Endodermal cell (in vitro differentiated cells): ENCODE measurements around the gene HLCS. TPM values are rescaled to one million over a fixed set of nuclear protein-coding genes. Genes with fewer than 3 reads are reported as not detected.
"Not testable (repeated sequence)": the region's sequence is repeated elsewhere in the genome, so short reads cannot be mapped to it uniquely, and the experiment has no call there.

Source experiments
- DNase-seq: peaks from one replicate; pipeline ENCODE4 v3.0.0-alpha.2; 2017
- H3K27ac ChIP-seq: 2 replicates; pipeline ENCODE4 v1.5.1; 2013; ENCODE audit warnings: mild to moderate bottlenecking, low read depth, low read length, moderate library complexity
- H3K27me3 ChIP-seq: 2 replicates; pipeline ENCODE4 v1.6.1; 2013; ENCODE audit warnings: mild to moderate bottlenecking, low read length, moderate library complexity; ENCODE audit not compliant: insufficient read depth, control insufficient read depth, poor library complexity, severe bottlenecking
- H3K36me3 ChIP-seq: 2 replicates; pipeline ENCODE4 v1.7.0; 2013; ENCODE audit warnings: mild to moderate bottlenecking, low read length, moderate library complexity; ENCODE audit not compliant: control insufficient read depth, insufficient read depth
- H3K4me1 ChIP-seq: one replicate; pipeline ENCODE4 v1.7.0; 2013; ENCODE audit warnings: low read length; ENCODE audit not compliant: control insufficient read depth, insufficient read depth
- H3K4me3 ChIP-seq: 2 replicates; pipeline ENCODE4 v1.5.1; 2013; ENCODE audit warnings: mild to moderate bottlenecking, low read length, moderate library complexity
- H3K9ac ChIP-seq: 2 replicates; pipeline ENCODE4 v1.6.1; 2013; ENCODE audit warnings: mild to moderate bottlenecking, low read length, moderate library complexity; ENCODE audit not compliant: poor library complexity, severe bottlenecking; ENCODE audit errors: extremely low read depth
- H3K9me3 ChIP-seq: 2 replicates; pipeline ENCODE4 v1.6.1; 2013; ENCODE audit warnings: mild to moderate bottlenecking, low read length, moderate library complexity; ENCODE audit not compliant: control insufficient read depth
- H3K27ac Mint-ChIP-seq: 2 replicates; pipeline ENCODE4 v1.8.0; 2020; ENCODE audit warnings: mixed read lengths
- H3K27me3 Mint-ChIP-seq: 2 replicates; pipeline ENCODE4 v1.8.0; 2021; ENCODE audit warnings: mild to moderate bottlenecking, mixed read lengths; ENCODE audit not compliant: insufficient read depth
- H3K36me3 Mint-ChIP-seq: 2 replicates; pipeline ENCODE4 v1.8.0; 2020; ENCODE audit warnings: low read depth, mixed read lengths
- H3K4me1 Mint-ChIP-seq: 2 replicates; pipeline ENCODE4 v1.8.0; 2020; ENCODE audit warnings: mixed read lengths
- H3K4me3 Mint-ChIP-seq: 2 replicates; pipeline ENCODE4 v1.8.0; 2020; ENCODE audit warnings: mild to moderate bottlenecking, moderate library complexity, mixed read lengths
- H3K9me3 Mint-ChIP-seq: 2 replicates; pipeline ENCODE4 v1.8.0; 2020; ENCODE audit warnings: mild to moderate bottlenecking, mixed read lengths
- WGBS, 2 experiments: methylation state at CpG; one replicate each; pipeline versions ENCODE4 v1.1.5 to v1.1.7; 2013; ENCODE audit warnings: missing lambda C conversion rate in 2 of 2, mixed read lengths in 1 of 2; ENCODE audit not compliant: insufficient coverage in 1 of 2, insufficient read length in 1 of 2; 5-methylcytosine and 5-hydroxymethylcytosine counted together
- total RNA-seq, 2 donors: library from RNA; stranded (reverse); fragmentation: NEBNext Ultra II Directional in 1 of 2; extraction: Animal tissue kit (Norgen Biotek cat#: 25700) in 1 of 2; gene quantifications; 2 replicates in 1 of 2; 3 replicates in 1 of 2; pipeline ENCODE4 v1.2.1, GENCODE V29; 2021
- TF ChIP-seq, protein P1 (sequence below): fragments of 200-600 bp; sonication (generic); conservative IDR thresholded peaks from 2 replicates; pipeline ENCODE4 v1.5.0; 2021; ENCODE audit warnings: antibody characterized with exemption, mild to moderate bottlenecking

The HLCS gene
- total RNA-seq, 2 donors from 2014 or later: 25.0 to 30.1 TPM

GRCh38 chr21:37002851-37003250, 36.4 kb upstream of the HLCS start:
- DNase-seq, H3K36me3 Mint-ChIP-seq, H3K27ac ChIP-seq, H3K27ac Mint-ChIP-seq, H3K9ac ChIP-seq, H3K4me3 ChIP-seq, H3K4me3 Mint-ChIP-seq, H3K9me3 ChIP-seq, H3K9me3 Mint-ChIP-seq, H3K4me1 Mint-ChIP-seq, H3K4me1 ChIP-seq, H3K36me3 ChIP-seq: not testable (repeated sequence)
- H3K27me3 ChIP-seq: peaks cover 18% of the 10 kb centered on the region
- 92 to 93% methylated on average over 9 to 12 of the region's 12 CpGs for WGBS, 2 experiments
- peaks cover 63% of the 10 kb centered on the region for H3K27me3 Mint-ChIP-seq

GRCh38 chr21:37001441-37001840, 35.0 kb upstream of the HLCS start:
- no peaks in the 10 kb centered on the region for H3K4me1 ChIP-seq
- DNase-seq: no peak
- Mint-ChIP-seq H3K27ac (no peak overlapping the region), H3K27me3 (peaks cover 60% of the 10 kb centered on the region), H3K4me3 (no peak overlapping the region), H3K4me1 (no peaks in the 10 kb centered on the region), H3K36me3 (no peaks in the 10 kb centered on the region), H3K9me3 (no peaks in the 10 kb centered on the region)
- no peak overlapping the region for H3K4me3 ChIP-seq
- no peak overlapping the region for H3K9ac ChIP-seq
- H3K27me3 ChIP-seq: peaks cover 12% of the 10 kb centered on the region
- 88 to 89% methylated on average over 2 to 3 of the region's 3 CpGs for WGBS, 2 experiments
- TF ChIP-seq, protein P1, sequence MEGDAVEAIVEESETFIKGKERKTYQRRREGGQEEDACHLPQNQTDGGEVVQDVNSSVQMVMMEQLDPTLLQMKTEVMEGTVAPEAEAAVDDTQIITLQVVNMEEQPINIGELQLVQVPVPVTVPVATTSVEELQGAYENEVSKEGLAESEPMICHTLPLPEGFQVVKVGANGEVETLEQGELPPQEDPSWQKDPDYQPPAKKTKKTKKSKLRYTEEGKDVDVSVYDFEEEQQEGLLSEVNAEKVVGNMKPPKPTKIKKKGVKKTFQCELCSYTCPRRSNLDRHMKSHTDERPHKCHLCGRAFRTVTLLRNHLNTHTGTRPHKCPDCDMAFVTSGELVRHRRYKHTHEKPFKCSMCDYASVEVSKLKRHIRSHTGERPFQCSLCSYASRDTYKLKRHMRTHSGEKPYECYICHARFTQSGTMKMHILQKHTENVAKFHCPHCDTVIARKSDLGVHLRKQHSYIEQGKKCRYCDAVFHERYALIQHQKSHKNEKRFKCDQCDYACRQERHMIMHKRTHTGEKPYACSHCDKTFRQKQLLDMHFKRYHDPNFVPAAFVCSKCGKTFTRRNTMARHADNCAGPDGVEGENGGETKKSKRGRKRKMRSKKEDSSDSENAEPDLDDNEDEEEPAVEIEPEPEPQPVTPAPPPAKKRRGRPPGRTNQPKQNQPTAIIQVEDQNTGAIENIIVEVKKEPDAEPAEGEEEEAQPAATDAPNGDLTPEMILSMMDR: no peak
- peak overlapping the region; percentile 16 for H3K27ac ChIP-seq
- no peaks in the 10 kb centered on the region for H3K36me3 ChIP-seq
- no peaks in the 10 kb centered on the region for H3K9me3 ChIP-seq

GRCh38 chr21:37000381-37000780, 33.9 kb upstream of the HLCS start:
- no peak overlapping the region for H3K27ac Mint-ChIP-seq

More at GRCh38 chr21:37000381-37000780, 33.9 kb upstream of the HLCS start:
- Mint-ChIP-seq H3K27me3 (peaks cover 54% of the 10 kb centered on the region), H3K4me3 (no peak overlapping the region), H3K36me3 (no peaks in the 10 kb centered on the region), H3K9me3 (no peaks in the 10 kb centered on the region), H3K4me1 (no peaks in the 10 kb centered on the region)
- WGBS, 2 experiments: 86 to 100% methylated on average over 2 to 4 of the region's 4 CpGs
- Histone ChIP-seq H3K27ac (no peak overlapping the region), H3K9ac (no peak overlapping the region), H3K4me1 (no peaks in the 10 kb centered on the region), H3K4me3 (no peak overlapping the region), H3K9me3 (no peaks in the 10 kb centered on the region), H3K36me3 (no peaks in the 10 kb centered on the region), H3K27me3 (peaks cover 2% of the 10 kb centered on the region)
- TF ChIP-seq, protein P1: peak; percentile 43
- DNase-seq: no peak
